H1 (cell line): Measurements from ENCODE around the gene USH1C. TPM values are rescaled to one million over a fixed set of nuclear protein-coding genes. Genes with fewer than 3 reads are reported as not detected.

ENCODE experiments used
- CTCF ChIA-PET: fragments of 300-600 bp; sonication (Branson Sonifier 250); formaldehyde crosslinking; loops from one replicate; lab custom pipeline; 2021; ENCODE audit not compliant: partially characterized antibody; lab: Charles Lee
- POLR2A ChIA-PET: fragments of 300-600 bp; sonication (Branson Sonifier 250); formaldehyde crosslinking; loops from one replicate; lab custom pipeline; 2021; ENCODE audit warnings: inconsistent platforms; ENCODE audit not compliant: partially characterized antibody; lab: Charles Lee
- DNase-seq, 2 experiments: peaks; one replicate each; pipeline versions ENCODE4 v3.0.0 to v3.0.0-alpha.2; 2010 to 2022; ENCODE audit warnings: low spot score in 2 of 2, low read depth in 1 of 2, mixed read lengths in 1 of 2
- FAIRE-seq: peaks from 2 replicates; lab custom pipeline; 2011; peaks lifted over from hg19 to GRCh38; lab: Jason Lieb, UNC
- H2AFZ ChIP-seq: 2 replicates; pipeline ENCODE4 v1.8.1; 2012; ENCODE audit warnings: low read length, inconsistent platforms
- H2AK5ac ChIP-seq: 2 replicates; pipeline ENCODE4 v1.6.1; 2013; ENCODE audit warnings: low read depth, low read length
- H2BK120ac ChIP-seq: replicated peaks from 2 replicates; pipeline ENCODE3; 2013; ENCODE audit warnings: low read depth, low read length, inconsistent platforms
- H2BK12ac ChIP-seq: 2 replicates; pipeline ENCODE4 v1.6.1; 2013; ENCODE audit warnings: low read depth, low read length
- H2BK15ac ChIP-seq: 2 replicates; pipeline ENCODE4 v1.6.1; 2013; ENCODE audit warnings: low read length
- H2BK20ac ChIP-seq: 2 replicates; pipeline ENCODE4 v1.6.1; 2013; ENCODE audit warnings: low read length
- H2BK5ac ChIP-seq: 2 replicates; pipeline ENCODE4 v1.6.1; 2013; ENCODE audit warnings: low read depth, low read length
- H3K14ac ChIP-seq: 2 replicates; pipeline ENCODE4 v1.6.1; 2013; ENCODE audit warnings: inconsistent platforms; ENCODE audit not compliant: insufficient read length
- H3K18ac ChIP-seq: 2 replicates; pipeline ENCODE4 v1.6.1; 2013; ENCODE audit warnings: low read length; ENCODE audit errors: extremely low read depth
- H3K23ac ChIP-seq: 2 replicates; pipeline ENCODE4 v1.6.1; 2013; ENCODE audit warnings: inconsistent platforms; ENCODE audit not compliant: insufficient read length
- H3K23me2 ChIP-seq: 2 replicates; pipeline ENCODE4 v1.6.1; 2013; ENCODE audit warnings: low read depth, low read length
- H3K27ac ChIP-seq: 2 replicates; pipeline ENCODE4 v1.6.1; 2011; ENCODE audit warnings: low read depth, low read length, inconsistent platforms
- H3K27me3 ChIP-seq, 4 experiments: replicated peaks in 1 of 4; 1 replicate in 1 of 4; 2 replicates in 3 of 4; pipeline versions ENCODE4 v1.6.1 to v1.8.1; 2011 to 2013; ENCODE audit warnings: low read length in 3 of 4, mild to moderate bottlenecking in 3 of 4, inconsistent platforms in 2 of 4, mixed read lengths in 2 of 4, moderate library complexity in 1 of 4; ENCODE audit not compliant: control insufficient read depth in 3 of 4, insufficient read depth in 3 of 4; ENCODE audit errors: extremely low read depth in 1 of 4
- H3K36me3 ChIP-seq, 4 experiments: 2 replicates each; pipeline versions ENCODE4 v1.6.1 to v1.8.1; 2011 to 2013; ENCODE audit warnings: mild to moderate bottlenecking in 4 of 4, low read length in 3 of 4, moderate library complexity in 2 of 4, control low read depth in 1 of 4, inconsistent platforms in 1 of 4; ENCODE audit not compliant: insufficient read depth in 4 of 4, control insufficient read depth in 2 of 4
- H3K4ac ChIP-seq: replicated peaks from 2 replicates; pipeline ENCODE3; 2013; ENCODE audit warnings: low read length, low read depth, mixed read lengths, inconsistent platforms; ENCODE audit not compliant: insufficient read length
- H3K4me1 ChIP-seq, 4 experiments: replicated peaks in 1 of 4; 1 replicate in 1 of 4; 2 replicates in 3 of 4; pipeline versions ENCODE4 v1.6.1 to v1.8.1; 2011 to 2013; ENCODE audit warnings: low read length in 3 of 4, inconsistent platforms in 2 of 4, mixed read lengths in 1 of 4; ENCODE audit not compliant: insufficient read depth in 4 of 4, control insufficient read depth in 3 of 4
- H3K4me2 ChIP-seq, 2 experiments: 2 replicates each; pipeline versions ENCODE4 v1.6.1 to v1.8.1; 2011 to 2013; ENCODE audit warnings: low read depth in 2 of 2, low read length in 2 of 2, control low read depth in 1 of 2, inconsistent platforms in 1 of 2, mild to moderate bottlenecking in 1 of 2; ENCODE audit not compliant: insufficient read depth in 1 of 2
- H3K4me3 ChIP-seq, 4 experiments: fragments of 200-600, 300-600 bp in 1 of 4; sonication (generic), shearing (Covaris generic), sonication (Bioruptor Twin) in 1 of 4; 2 replicates each; pipeline versions ENCODE4 v1.5.1 to v1.8.1; 2011 to 2016; ENCODE audit warnings: low read length in 4 of 4, low read depth in 3 of 4, control low read depth in 2 of 4, inconsistent platforms in 2 of 4, mild to moderate bottlenecking in 2 of 4, mixed read lengths in 1 of 4, moderate library complexity in 1 of 4; ENCODE audit not compliant: insufficient read depth in 2 of 4; ENCODE audit errors: extremely low read depth in 1 of 4
- H3K56ac ChIP-seq: replicated peaks from 2 replicates; pipeline ENCODE3; 2013; ENCODE audit warnings: low read depth, mild to moderate bottlenecking, mixed read lengths, low read length, inconsistent platforms; ENCODE audit not compliant: insufficient read length
- H3K79me1 ChIP-seq: 2 replicates; pipeline ENCODE4 v1.6.1; 2013; ENCODE audit warnings: low read depth, low read length, control low read depth
- H3K79me2 ChIP-seq, 2 experiments: 2 replicates each; pipeline versions ENCODE4 v1.6.1 to v1.8.1; 2012 to 2013; ENCODE audit warnings: low read length in 2 of 2, mild to moderate bottlenecking in 2 of 2, inconsistent platforms in 1 of 2; ENCODE audit not compliant: insufficient read depth in 2 of 2, control insufficient read depth in 1 of 2
- H3K9ac ChIP-seq, 4 experiments: replicated peaks in 1 of 4; 1 replicate in 1 of 4; 2 replicates in 3 of 4; pipeline versions ENCODE4 v1.6.1 to v1.8.1; 2011 to 2013; ENCODE audit warnings: low read depth in 3 of 4, low read length in 3 of 4, control low read depth in 2 of 4, mild to moderate bottlenecking in 2 of 4, moderate library complexity in 2 of 4, inconsistent platforms in 1 of 4; ENCODE audit errors: extremely low read depth in 1 of 4
- H3K9me3 ChIP-seq, 2 experiments: 2 replicates each; pipeline versions ENCODE4 v1.6.1 to v1.8.1; 2012 to 2013; ENCODE audit warnings: mild to moderate bottlenecking in 2 of 2, moderate library complexity in 2 of 2, control low read depth in 1 of 2, inconsistent platforms in 1 of 2, low read depth in 1 of 2, low read length in 1 of 2, mixed read lengths in 1 of 2; ENCODE audit not compliant: insufficient read depth in 2 of 2
- H4K20me1 ChIP-seq, 2 experiments: replicated peaks in 1 of 2; 2 replicates each; pipeline versions ENCODE3 to v1.8.1; 2011 to 2013; ENCODE audit warnings: inconsistent platforms in 2 of 2, low read length in 2 of 2, mild to moderate bottlenecking in 1 of 2; ENCODE audit not compliant: insufficient read depth in 2 of 2, control insufficient read depth in 1 of 2
- H4K5ac ChIP-seq: 2 replicates; pipeline ENCODE4 v1.6.1; 2013; ENCODE audit warnings: low read length, low read depth, mixed read lengths, inconsistent platforms; ENCODE audit not compliant: insufficient read length
- H4K8ac ChIP-seq: 2 replicates; pipeline ENCODE4 v1.8.0; 2013; ENCODE audit warnings: mild to moderate bottlenecking, moderate library complexity, low read length, inconsistent platforms; ENCODE audit not compliant: insufficient read depth; ENCODE audit errors: extremely low read depth
- H4K91ac ChIP-seq: replicated peaks from 2 replicates; pipeline ENCODE3; 2013; ENCODE audit warnings: low read length, mixed read lengths, inconsistent platforms; ENCODE audit not compliant: insufficient read length
- NRF1 ChIP-seq: IDR thresholded peaks from 2 replicates; pipeline ENCODE4 v1.6.1; 2011; ENCODE audit warnings: mild to moderate bottlenecking, low read depth, low read length, improper control_type of control experiment
- WGBS, 2 experiments: shearing (Covaris generic) in 1 of 2; methylation state at CpG; one replicate each; pipeline versions ENCODE4 v1.1.6 to v1.1.7; 2013 to 2015; ENCODE audit warnings: low lambda C conversion rate in 2 of 2, mixed read lengths in 2 of 2, inconsistent platforms in 1 of 2, low coverage in 1 of 2, missing lambda C conversion rate in 1 of 2; ENCODE audit not compliant: insufficient replicate concordance in 2 of 2, insufficient coverage in 1 of 2, insufficient read length in 1 of 2; ENCODE audit errors: extremely low coverage in 1 of 2, missing lambda C conversion rate in 1 of 2; 5-methylcytosine and 5-hydroxymethylcytosine counted together
- polyA plus RNA-seq, 7 experiments: library from polyadenylated mRNA; depleted of rRNA in 3 of 7; stranded (reverse) in 5 of 7; unstranded in 2 of 7; fragments of >200 nt in 5 of 7; fragments of 200-250 nt in 2 of 7; gene quantifications; 1 replicate in 5 of 7; 2 replicates in 1 of 7; 4 replicates in 1 of 7; pipeline versions ENCODE4 v1.2.1 to v1.2.3, GENCODE V29; 2011 to 2013; ENCODE audit warnings: missing spikeins in 2 of 7, mixed read lengths in 2 of 7
- total RNA-seq: library from RNA; stranded (reverse); fragmentation: NEBNext Ultra II Directional; extraction: Animal tissue kit (Norgen Biotek cat#: 25700); gene quantifications from 2 replicates; pipeline ENCODE4 v1.2.1, GENCODE V29; 2021

USH1C gene
- total and polyA plus RNA-seq, 2 of the 8 experiments (the other 6 are each of a cell fraction or from before 2014, with no cell fraction given), result 1.3 to 1.6 TPM

- H2BK20ac ChIP-seq, result no peak overlapping the region
- peaks cover 0 to 4% (median 1%) of the 10 kb centered on the region in 4 experiments; a peak in 3 of 7 replicates for H3K4me1 ChIP-seq
- H2BK15ac ChIP-seq, result no peak overlapping the region
- H3K9me3 ChIP-seq, result no peaks in the 10 kb centered on the region
- H4K91ac ChIP-seq, result no peak overlapping the region
- H3K4me3 ChIP-seq, result no peak overlapping the region
- no peak overlapping the region for H3K23ac ChIP-seq
- H3K56ac ChIP-seq, result no peak overlapping the region
- no peaks in the 10 kb centered on the region for H3K36me3 ChIP-seq
- DNase-seq (no peak), FAIRE-seq (no peak)
- H3K9ac ChIP-seq, result no peak overlapping the region
- no peaks in the 10 kb centered on the region for H3K23me2 ChIP-seq
- no peaks in the 10 kb centered on the region for H3K79me1 ChIP-seq
- WGBS, 2 experiments, result 88% methylated on average over 8 of the region's 8 CpGs; no CpG with 5 or more reads in 1 of the 2 experiments
- H3K4me2 ChIP-seq, result no peak overlapping the region
- no peak overlapping the region for H4K8ac ChIP-seq
- no peak overlapping the region for H2AK5ac ChIP-seq
- no peak overlapping the region for H3K14ac ChIP-seq
- H2BK12ac ChIP-seq, result no peak overlapping the region
- H4K20me1 ChIP-seq, result no peaks in the 10 kb centered on the region
- H3K27ac ChIP-seq, result no peak overlapping the region
- H4K5ac ChIP-seq, result no peak overlapping the region
- TF ChIP-seq NRF1, result no peak
- no peak overlapping the region for H3K18ac ChIP-seq
- no peak overlapping the region for H2BK120ac ChIP-seq
- ChIA-PET POLR2A (no interaction called here), CTCF (interaction anchor here (0.7 to 3.6 kb wide), 3 partner anchors 9 to 152 kb away, joined by 4 to 25 read pairs (median 10); no protein-coding TSS in a partner anchor)
- no peaks in the 10 kb centered on the region for H3K79me2 ChIP-seq
- H3K27me3 ChIP-seq, result no peaks in the 10 kb centered on the region; a peak in 1 of 7 replicates
- no peak overlapping the region for H2AFZ ChIP-seq
- H2BK5ac ChIP-seq, result no peak overlapping the region
- no peak overlapping the region for H3K4ac ChIP-seq
Measured at GRCh38 chr11:17537261-17537660, 7.0 kb downstream of the USH1C start.
